Hepatic stellate cell (primary cell): ENCODE data around the gene RGS3.
A peak's percentile ranks its signal among the peaks of the same experiment; 100 is the strongest.

Experiments
- DNase-seq: peaks from one replicate; pipeline ENCODE4 v3.0.0; 2011; ENCODE audit warnings: low spot score

RGS3 gene

GRCh38 chr9:113602126-113603047, 138.9 kb downstream of the RGS3 start:
- DNase-seq: peak; percentile 94

GRCh38 chr9:113603048-113603375, 139.5 kb downstream of the RGS3 start:
- DNase-seq: no peak

DNA sequence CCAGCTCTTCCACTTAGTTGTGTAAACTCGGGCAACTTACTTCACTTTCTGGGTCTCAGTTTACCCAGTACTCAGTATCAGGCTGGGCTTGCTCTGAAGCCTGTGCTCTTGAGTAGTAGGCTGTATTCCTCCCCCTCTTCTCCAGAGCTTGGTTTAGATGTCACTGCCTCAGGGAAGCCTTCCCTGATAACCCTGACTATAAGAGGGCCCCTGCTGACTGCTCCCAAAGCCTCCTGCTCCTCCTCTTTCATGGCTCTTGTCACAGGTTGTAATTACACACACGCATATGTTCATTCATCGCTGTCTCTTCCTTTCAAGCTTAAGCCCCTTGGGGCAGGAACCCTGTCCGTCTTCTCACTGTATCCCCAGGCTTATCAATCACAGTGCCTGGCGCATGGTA, 140.2 kb downstream of the RGS3 start:
- DNase-seq: no peak

GRCh38 chr9:113604393-113604792, 140.9 kb downstream of the RGS3 start:
- DNase-seq: no peak

DNA sequence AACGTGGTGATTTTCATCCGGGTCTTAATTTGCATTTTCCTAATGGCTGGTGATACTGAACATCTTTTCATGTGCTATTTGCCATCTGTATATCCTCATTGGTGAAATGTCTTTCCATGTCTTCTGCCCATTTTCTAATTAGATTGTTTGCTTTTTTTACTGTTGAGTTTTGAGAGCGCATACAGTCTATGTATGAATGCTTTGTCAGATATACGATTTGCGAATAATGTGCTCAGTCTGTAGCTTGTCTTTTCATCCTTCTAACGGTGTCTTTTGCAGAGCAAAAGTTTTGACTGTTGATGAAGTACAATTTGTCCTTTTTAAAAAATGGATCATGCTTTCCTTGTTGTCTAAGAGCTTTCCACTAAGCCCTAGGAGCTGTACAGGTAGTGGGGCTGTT, 143.0 kb downstream of the RGS3 start:
- no peak for DNase-seq

- no peak for DNase-seq
Measured at GRCh38 chr9:113608082-113608685, 144.7 kb downstream of the RGS3 start.

GRCh38 chr9:113609562-113610318, 146.2 kb downstream of the RGS3 start:
- DNase-seq: peak; percentile 65

DNA sequence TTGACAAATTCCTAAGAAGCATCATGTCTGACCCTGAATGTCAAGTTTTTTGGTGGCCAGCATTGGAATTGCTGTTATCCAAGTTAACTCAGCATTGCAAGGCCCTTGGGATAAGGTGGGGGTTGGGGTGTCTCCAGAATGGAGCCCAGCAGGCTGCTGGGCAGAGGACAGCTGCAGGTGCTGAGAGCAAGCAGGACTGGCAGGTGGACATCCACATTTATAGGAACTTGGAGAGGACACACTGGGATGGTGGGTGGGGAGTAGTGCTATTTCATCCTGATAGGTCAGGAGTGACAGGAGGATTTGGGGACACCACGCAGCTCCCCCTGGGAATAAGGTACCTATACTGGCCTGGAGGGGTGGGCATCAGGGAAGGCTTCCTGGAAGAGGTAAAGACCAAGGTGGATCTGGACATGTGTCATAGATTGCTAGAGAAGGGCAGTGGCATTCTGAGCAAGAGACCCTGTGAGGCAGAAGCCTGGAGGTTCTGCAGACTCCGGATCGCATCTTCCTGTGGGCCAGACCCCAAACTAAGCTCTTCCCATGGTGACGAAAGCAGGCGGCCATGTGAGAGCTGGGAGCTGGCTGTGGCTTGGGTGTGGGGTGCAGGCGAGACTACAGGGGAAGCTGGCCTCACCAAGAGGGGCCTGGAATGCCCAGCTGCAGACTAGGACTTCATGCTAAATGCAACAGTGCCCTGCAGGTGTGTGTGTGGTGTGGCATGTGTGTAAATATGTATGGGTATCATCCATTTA, 148.1 kb downstream of the RGS3 start:
- DNase-seq: no peak

DNA sequence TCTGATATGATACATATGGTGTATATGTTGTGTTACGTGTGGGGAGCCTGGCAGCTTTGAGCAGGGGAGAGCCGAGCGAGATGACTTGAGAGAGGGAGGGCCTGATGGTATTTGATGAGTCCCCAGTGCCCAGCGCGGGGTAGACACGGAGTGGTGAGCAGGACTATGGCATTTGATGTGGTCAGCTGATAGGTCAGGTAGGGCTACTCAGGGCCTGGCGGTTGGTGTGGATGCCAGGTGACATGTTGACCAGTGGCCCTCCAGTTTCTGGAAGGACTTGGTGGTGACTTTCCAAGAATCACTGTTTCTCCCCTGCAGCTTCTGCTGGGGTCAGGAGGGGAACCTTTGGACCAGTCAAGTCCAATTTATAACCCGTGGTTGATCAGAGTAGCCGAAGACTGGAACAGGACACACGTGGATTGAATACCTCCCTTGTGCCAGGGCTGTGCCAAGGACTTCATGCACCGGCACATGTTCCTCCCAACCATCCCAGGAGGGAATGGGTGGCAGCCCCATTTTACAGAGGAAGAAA, 148.8 kb downstream of the RGS3 start:
- no peak for DNase-seq

- DNase-seq: no peak
Measured at GRCh38 chr9:113612828-113613227, 149.3 kb downstream of the RGS3 start.

DNA sequence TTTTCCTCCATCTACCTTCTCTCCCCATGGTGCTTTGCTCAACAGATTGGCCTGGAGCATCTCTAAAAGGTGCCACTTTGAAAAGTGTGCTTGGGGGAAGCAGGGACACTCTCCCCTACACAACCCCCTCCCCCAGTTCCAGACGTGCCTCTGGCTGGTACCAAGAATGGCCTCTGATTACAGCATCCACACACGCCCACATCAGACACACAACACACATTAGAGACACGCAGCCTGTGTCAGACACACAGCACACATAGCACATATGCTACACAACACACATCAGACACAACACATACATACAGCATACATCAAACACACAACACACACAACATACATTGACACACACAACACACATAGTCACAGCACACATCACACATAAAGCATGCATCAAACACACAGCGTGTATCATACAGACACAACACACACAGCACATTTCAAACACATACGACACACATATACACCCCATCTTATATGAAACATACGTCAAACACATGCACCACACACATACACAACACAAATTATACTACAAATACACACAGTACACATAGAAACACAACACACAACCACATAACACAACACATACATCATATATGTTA, 150.4 kb downstream of the RGS3 start:
- DNase-seq: no peak

DNA sequence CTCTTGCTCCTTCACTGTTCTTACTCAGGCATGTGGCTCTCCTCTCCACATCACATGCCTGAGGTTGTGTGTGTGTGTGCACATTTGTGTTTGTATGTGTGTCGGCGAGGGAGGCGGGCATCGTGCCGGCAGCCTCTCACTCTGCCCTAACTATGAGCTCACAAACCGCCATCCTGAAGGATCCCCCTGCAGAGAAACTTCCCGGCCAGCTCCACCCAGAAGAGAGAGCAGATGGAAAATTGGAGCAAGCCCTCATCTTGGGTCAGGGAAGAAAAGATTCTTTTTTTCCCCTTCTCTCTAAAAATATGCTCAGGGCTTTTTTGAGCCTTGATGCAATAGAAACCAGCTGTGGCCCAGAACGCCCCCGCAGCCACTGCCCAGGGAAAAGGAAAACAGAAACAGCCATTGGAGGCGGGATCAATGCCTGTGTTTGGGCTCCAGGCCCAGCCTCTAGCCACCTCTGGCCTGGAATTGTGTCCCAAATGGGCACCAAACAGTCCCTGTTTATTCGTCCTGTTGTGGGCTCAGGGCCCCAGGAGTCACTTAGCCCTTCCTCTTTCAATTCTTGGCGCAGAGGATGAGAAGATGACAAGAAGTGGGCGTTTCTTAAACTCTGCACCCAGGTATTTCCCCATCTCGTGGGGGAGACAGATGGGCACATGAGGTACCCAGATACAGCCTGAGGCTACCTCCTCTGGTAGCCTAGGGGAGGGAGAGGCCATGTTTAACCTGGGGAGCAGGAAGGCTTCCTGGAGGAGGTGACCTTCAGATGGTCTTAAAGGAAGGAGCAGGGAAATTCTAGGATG, 151.5 kb downstream of the RGS3 start:
- peak; percentile 59 for DNase-seq

- DNase-seq: no peak
Measured at GRCh38 chr9:113616116-113616515, 152.6 kb downstream of the RGS3 start.

- no peak for DNase-seq
Measured at GRCh38 chr9:113616621-113617496, 153.3 kb downstream of the RGS3 start.

DNA sequence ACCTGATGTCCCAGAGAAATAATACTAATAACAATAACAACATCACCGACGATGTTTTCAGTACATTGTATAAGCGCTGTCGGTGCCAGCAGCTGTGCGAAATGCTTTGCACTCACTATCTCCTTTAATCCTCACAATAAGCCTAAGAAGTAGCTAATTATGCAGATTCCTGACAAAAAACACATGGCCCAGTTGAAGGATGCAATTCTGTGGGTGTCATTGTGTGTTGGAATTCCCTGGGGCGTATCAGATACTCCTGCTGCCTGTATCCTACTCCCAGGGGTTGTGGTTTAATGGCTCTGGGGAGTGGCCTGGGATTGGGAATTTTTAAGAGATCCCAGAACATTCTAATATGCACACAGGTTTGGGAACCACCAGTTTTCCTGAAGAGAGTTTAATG, 154.0 kb downstream of the RGS3 start:
- DNase-seq: no peak

GRCh38 chr9:113618836-113619490, 155.4 kb downstream of the RGS3 start:
- no peak for DNase-seq

DNA sequence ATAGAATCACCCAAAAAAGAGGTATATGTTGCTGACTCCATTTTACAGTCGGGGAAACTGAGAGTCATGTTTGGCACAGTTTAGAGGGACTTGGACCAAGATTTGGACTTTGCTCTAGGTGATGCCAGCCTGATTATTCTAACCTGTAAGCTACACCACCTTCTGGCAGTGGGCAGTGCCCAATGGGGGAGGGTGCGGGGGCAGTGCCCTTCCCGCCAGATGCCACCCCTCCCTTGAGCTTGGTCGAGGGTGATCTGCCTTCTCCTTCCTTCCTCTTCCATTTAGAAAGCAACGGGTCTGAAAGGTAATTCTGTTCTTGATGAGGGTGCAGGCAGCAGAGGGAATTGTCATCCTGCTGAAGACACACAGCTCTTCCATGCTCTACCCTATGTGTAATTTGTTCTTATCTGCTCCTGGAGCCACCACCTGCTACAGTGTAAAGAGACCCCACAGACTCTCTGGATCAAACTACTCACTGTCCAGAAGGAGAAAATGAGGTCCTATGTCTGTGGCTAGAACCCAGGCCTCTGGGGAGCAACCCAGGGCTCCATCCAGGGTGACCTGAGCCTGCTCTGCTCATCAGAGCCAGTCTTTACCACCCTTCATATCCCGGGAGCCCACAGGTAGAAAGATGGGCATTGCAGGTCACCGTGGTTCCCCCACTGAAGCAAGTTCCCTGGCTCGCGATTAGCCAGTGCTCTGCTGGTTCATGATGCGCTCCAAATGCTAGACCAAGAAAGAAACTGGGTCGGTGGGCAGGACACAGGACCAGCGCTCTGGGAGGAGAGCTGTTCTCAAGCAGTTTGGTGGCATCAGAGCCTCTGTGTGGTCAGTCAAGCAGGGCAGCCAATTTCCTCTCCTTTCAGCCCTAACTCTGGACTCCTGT, 156.2 kb downstream of the RGS3 start:
- no peak for DNase-seq
